Measurements from ENCODE around the gene PLSCR1. TPM values are rescaled to one million over a fixed set of nuclear protein-coding genes. Genes with fewer than 3 reads are reported as not detected.

The PLSCR1 gene
- polyA plus RNA-seq, 3 donors, result 103 to 221 (median 127) TPM

GRCh38 chr3:146561879-146562278 lies 17.5 kb upstream of the PLSCR1 start:
- H3K79me2 ChIP-seq (ENCODE audit: insufficient read depth, low read length), result no peaks in the 10 kb centered on the region
- H3K27me3 ChIP-seq (ENCODE audit: control insufficient read depth in 2 of 2, insufficient read depth in 2 of 2, low read length in 2 of 2), result no peaks in the 10 kb centered on the region
- H3K4me3 Mint-ChIP-seq, result no peak overlapping the region
- no peak overlapping the region for H3K4me3 ChIP-seq (replicated peaks in 1 of 3; ENCODE audit: low read depth in 2 of 3, low read length in 3 of 3)
- H3K9me3 ChIP-seq (replicated peaks in 1 of 2; ENCODE audit: control insufficient read depth in 1 of 2, insufficient read depth in 1 of 2, low read length in 2 of 2), result no peaks in the 10 kb centered on the region
- no peaks in the 10 kb centered on the region for H3K36me3 Mint-ChIP-seq
- peaks cover 21% of the 10 kb centered on the region for H3K4me1 Mint-ChIP-seq
- intact Hi-C loops (cut with micrococcal nuclease), result no loop called here
- H3K9ac ChIP-seq (ENCODE audit: insufficient read depth, low read length, poor library complexity, severe bottlenecking), result no peak overlapping the region
- H3K27ac Mint-ChIP-seq, result no peak overlapping the region
- H3K36me3 ChIP-seq (replicated peaks in 1 of 2; ENCODE audit: control insufficient read depth in 1 of 2, insufficient read depth in 2 of 2, low read length in 2 of 2), result no peaks in the 10 kb centered on the region
- H3K27ac ChIP-seq (ENCODE audit: low read depth in 1 of 2, low read length in 2 of 2), result no peak overlapping the region
- DNase-seq, result no peak
- H3K27me3 Mint-ChIP-seq (ENCODE audit: low read depth in 3 of 3), result peaks cover 0 to 2% (median 2%) of the 10 kb centered on the region in 3 donors
- peaks cover 0 to 8% (median 0%) of the 10 kb centered on the region in 7 donors for H3K9me3 Mint-ChIP-seq
- H4K20me1 ChIP-seq (ENCODE audit: insufficient read depth, low read length), result no peaks in the 10 kb centered on the region
- no peak overlapping the region for H3K4me2 ChIP-seq (replicated peaks; ENCODE audit: extremely low read depth, low read length, poor library complexity, severe bottlenecking)
- peaks cover 15 to 21% of the 10 kb centered on the region in 2 donors for H3K4me1 ChIP-seq (ENCODE audit: control insufficient read depth in 1 of 2, insufficient read depth in 2 of 2, low read length in 2 of 2)
- 44% methylated on average over 1 of the region's 1 CpG for WGBS (ENCODE audit: insufficient coverage)
- H2AFZ ChIP-seq (ENCODE audit: insufficient read depth, low read depth, low read length, poor library complexity, severe bottlenecking), result no peak overlapping the region
- TF ChIP-seq CTCF (IDR thresholded peaks at IDR 0.05), result no peak

- no peak overlapping the region for H3K27ac Mint-ChIP-seq
- H2AFZ ChIP-seq (ENCODE audit: insufficient read depth, low read depth, low read length, poor library complexity, severe bottlenecking), result no peak overlapping the region
- no CpG with 5 or more reads among the region's 1 CpG for WGBS (ENCODE audit: insufficient coverage)
Measured at GRCh38 chr3:146561463-146561862, 17.1 kb upstream of the PLSCR1 start.

More at GRCh38 chr3:146561463-146561862, 17.1 kb upstream of the PLSCR1 start:
- Histone ChIP-seq H3K4me1 (ENCODE audit: control insufficient read depth in 1 of 2, insufficient read depth in 2 of 2, low read length in 2 of 2) (peaks cover 15 to 21% of the 10 kb centered on the region in 2 donors), H3K79me2 (ENCODE audit: insufficient read depth, low read length) (no peaks in the 10 kb centered on the region), H3K36me3 (replicated peaks in 1 of 2; ENCODE audit: control insufficient read depth in 1 of 2, insufficient read depth in 2 of 2, low read length in 2 of 2) (no peaks in the 10 kb centered on the region), H3K9me3 (replicated peaks in 1 of 2; ENCODE audit: control insufficient read depth in 1 of 2, insufficient read depth in 1 of 2, low read length in 2 of 2) (no peaks in the 10 kb centered on the region), H3K9ac (ENCODE audit: insufficient read depth, low read length, poor library complexity, severe bottlenecking) (no peak overlapping the region), H3K4me3 (replicated peaks in 1 of 3; ENCODE audit: low read depth in 2 of 3, low read length in 3 of 3) (no peak overlapping the region), H3K4me2 (replicated peaks; ENCODE audit: extremely low read depth, low read length, poor library complexity, severe bottlenecking) (no peak overlapping the region), H4K20me1 (ENCODE audit: insufficient read depth, low read length) (no peaks in the 10 kb centered on the region), H3K27me3 (ENCODE audit: control insufficient read depth in 2 of 2, insufficient read depth in 2 of 2, low read length in 2 of 2) (no peaks in the 10 kb centered on the region), H3K27ac (ENCODE audit: low read depth in 1 of 2, low read length in 2 of 2) (no peak overlapping the region)
- H3K9me3 Mint-ChIP-seq, result peaks cover 0 to 8% (median 0%) of the 10 kb centered on the region in 7 donors
- no peak overlapping the region for H3K4me3 Mint-ChIP-seq
- no peak for DNase-seq
- TF ChIP-seq CTCF (IDR thresholded peaks at IDR 0.05), result no peak
- intact Hi-C loops (cut with micrococcal nuclease), result no loop called here
- peaks cover 0 to 2% (median 0%) of the 10 kb centered on the region in 3 donors for H3K27me3 Mint-ChIP-seq (ENCODE audit: low read depth in 3 of 3)
- peaks cover 21% of the 10 kb centered on the region for H3K4me1 Mint-ChIP-seq
- H3K36me3 Mint-ChIP-seq, result no peaks in the 10 kb centered on the region
